Measurements from ENCODE around the gene TMEM86B.

DNA sequence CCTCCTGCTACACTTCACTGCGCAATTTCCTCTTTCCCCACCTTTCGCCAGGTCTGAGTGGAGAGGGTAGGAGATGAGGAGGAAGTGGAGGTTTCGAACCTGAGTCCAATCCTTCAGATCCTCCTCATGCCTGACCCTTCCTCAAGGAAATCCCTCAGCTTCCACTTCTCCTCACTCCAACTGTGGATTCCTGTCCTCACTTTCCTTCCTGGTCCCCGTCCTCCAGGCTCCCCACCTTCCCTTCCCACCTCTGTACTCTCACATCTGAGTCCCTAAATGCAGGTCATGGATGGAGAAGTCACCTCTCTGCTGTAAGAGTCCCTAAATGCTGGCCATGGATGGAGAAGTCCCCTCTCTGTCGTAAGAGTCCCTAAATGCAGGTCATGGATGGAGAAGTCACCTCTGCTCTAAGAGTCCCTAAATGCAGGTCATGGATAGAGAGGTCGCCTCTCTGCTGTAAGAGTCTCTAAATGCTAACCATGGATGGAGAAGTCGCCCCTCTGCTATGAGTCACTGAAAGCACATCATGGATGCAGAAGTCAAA is 3.1 kb downstream of the TMEM86B start:
- TF ChIP-seq CTCF (conservative IDR thresholded peaks at IDR 0.05) (no peak), EZH2 (IDR thresholded peaks at IDR 0.05; ENCODE audit: low read depth) (no peak)

Data from PC-9 (cell line).